ENCODE data around the gene RPTOR. TPM values are rescaled to one million over a fixed set of nuclear protein-coding genes. Genes with fewer than 3 reads are reported as not detected.

The RPTOR gene
- polyA plus RNA-seq, 1 donor from 2014 or later, result 9.9 TPM

- Mint-ChIP-seq H3K27ac (no peak overlapping the region), H3K36me3 (peaks cover 4% of the 10 kb centered on the region), H3K27me3 (no peaks in the 10 kb centered on the region), H3K4me1 (peaks cover 0 to 4% (median 0%) of the 10 kb centered on the region in 3 donors), H3K9me3 (no peaks in the 10 kb centered on the region), H3K4me3 (no peak overlapping the region)
These were observed 424.0 kb downstream of the RPTOR start for GRCh38 chr17:80968602-80969029.

GRCh38 chr17:80969030-80969673 is 424.5 kb downstream of the RPTOR start:
- H3K27ac Mint-ChIP-seq, result no peak overlapping the region
- peaks cover 3% of the 10 kb centered on the region for H3K36me3 Mint-ChIP-seq
- H3K4me3 Mint-ChIP-seq, result no peak overlapping the region
- no peaks in the 10 kb centered on the region for H3K27me3 Mint-ChIP-seq
- H3K4me1 Mint-ChIP-seq, result peaks cover 0 to 4% (median 0%) of the 10 kb centered on the region in 3 donors
- H3K9me3 Mint-ChIP-seq, result no peaks in the 10 kb centered on the region

- Mint-ChIP-seq H3K27ac (no peak overlapping the region), H3K4me1 (peaks cover 0 to 4% (median 0%) of the 10 kb centered on the region in 3 donors), H3K4me3 (no peak overlapping the region), H3K27me3 (no peaks in the 10 kb centered on the region), H3K9me3 (no peaks in the 10 kb centered on the region), H3K36me3 (peaks cover 3% of the 10 kb centered on the region)
These were observed 425.0 kb downstream of the RPTOR start for GRCh38 chr17:80969674-80970043.

GRCh38 chr17:80970044-80970761 is 425.6 kb downstream of the RPTOR start:
- Mint-ChIP-seq H3K27me3 (peaks cover 4% of the 10 kb centered on the region), H3K4me3 (peak overlapping the region in 3 of 4 donors; percentile 17 to 67 (median 45)), H3K4me1 (peaks cover 0 to 4% (median 0%) of the 10 kb centered on the region in 3 donors), H3K27ac (peak overlapping the region in 2 of 3 donors; percentile 10 to 59), H3K9me3 (no peaks in the 10 kb centered on the region), H3K36me3 (peaks cover 3% of the 10 kb centered on the region)

- H3K27me3 Mint-ChIP-seq, result peaks cover 5% of the 10 kb centered on the region
- no peaks in the 10 kb centered on the region for H3K9me3 Mint-ChIP-seq
- H3K36me3 Mint-ChIP-seq, result no peaks in the 10 kb centered on the region
- peak overlapping the region in 1 of 3 donors; percentile 10 for H3K27ac Mint-ChIP-seq
- H3K4me3 Mint-ChIP-seq, result no peak overlapping the region
- peaks cover 0 to 4% (median 0%) of the 10 kb centered on the region in 3 donors for H3K4me1 Mint-ChIP-seq
These were observed 426.4 kb downstream of the RPTOR start for GRCh38 chr17:80970762-80971703.

- Mint-ChIP-seq H3K27me3 (peaks cover 5% of the 10 kb centered on the region), H3K36me3 (no peaks in the 10 kb centered on the region), H3K4me3 (no peak overlapping the region), H3K4me1 (peaks cover 0 to 4% (median 0%) of the 10 kb centered on the region in 3 donors), H3K9me3 (no peaks in the 10 kb centered on the region), H3K27ac (no peak overlapping the region)
These were observed 427.2 kb downstream of the RPTOR start for GRCh38 chr17:80971704-80972304.

GRCh38 chr17:80976701-80977100 is 432.1 kb downstream of the RPTOR start:
- Mint-ChIP-seq H3K4me3 (no peak overlapping the region), H3K27ac (no peak overlapping the region), H3K27me3 (peaks cover 10% of the 10 kb centered on the region), H3K9me3 (no peaks in the 10 kb centered on the region), H3K36me3 (no peaks in the 10 kb centered on the region), H3K4me1 (peaks cover 0 to 7% (median 3%) of the 10 kb centered on the region in 3 donors)

GRCh38 chr17:80977172-80977571 is 432.5 kb downstream of the RPTOR start:
- Mint-ChIP-seq H3K36me3 (no peaks in the 10 kb centered on the region), H3K27ac (no peak overlapping the region), H3K9me3 (no peaks in the 10 kb centered on the region), H3K4me3 (no peak overlapping the region), H3K27me3 (peaks cover 10% of the 10 kb centered on the region), H3K4me1 (peaks cover 0 to 7% (median 3%) of the 10 kb centered on the region in 3 donors)

- H3K9me3 Mint-ChIP-seq, result no peaks in the 10 kb centered on the region
- H3K27me3 Mint-ChIP-seq, result peaks cover 10% of the 10 kb centered on the region
- H3K27ac Mint-ChIP-seq, result peak overlapping the region in 1 of 3 donors; percentile 47
- H3K4me3 Mint-ChIP-seq, result peak overlapping the region in 1 of 4 donors; percentile 70
- peaks cover 0 to 7% (median 3%) of the 10 kb centered on the region in 3 donors for H3K4me1 Mint-ChIP-seq
- no peaks in the 10 kb centered on the region for H3K36me3 Mint-ChIP-seq
These were observed 434.2 kb downstream of the RPTOR start for GRCh38 chr17:80978499-80979497.

- H3K27me3 Mint-ChIP-seq, result peaks cover 10% of the 10 kb centered on the region
- peak overlapping the region in 1 of 3 donors; percentile 47 for H3K27ac Mint-ChIP-seq
- peaks cover 0 to 7% (median 3%) of the 10 kb centered on the region in 3 donors for H3K4me1 Mint-ChIP-seq
- H3K36me3 Mint-ChIP-seq, result no peaks in the 10 kb centered on the region
- H3K4me3 Mint-ChIP-seq, result peak overlapping the region in 1 of 4 donors; percentile 60
- H3K9me3 Mint-ChIP-seq, result no peaks in the 10 kb centered on the region
These were observed 435.1 kb downstream of the RPTOR start for GRCh38 chr17:80979547-80980378.

- Mint-ChIP-seq H3K27ac (no peak overlapping the region), H3K27me3 (peaks cover 5% of the 10 kb centered on the region), H3K4me1 (peaks cover 0 to 7% (median 3%) of the 10 kb centered on the region in 3 donors), H3K9me3 (no peaks in the 10 kb centered on the region), H3K36me3 (no peaks in the 10 kb centered on the region), H3K4me3 (peak overlapping the region in 1 of 4 donors; percentile 82)
These were observed 435.9 kb downstream of the RPTOR start for GRCh38 chr17:80980397-80981061.

- no peaks in the 10 kb centered on the region for H3K36me3 Mint-ChIP-seq
- no peak overlapping the region for H3K4me3 Mint-ChIP-seq
- H3K27ac Mint-ChIP-seq, result no peak overlapping the region
- H3K4me1 Mint-ChIP-seq, result peaks cover 0 to 10% (median 3%) of the 10 kb centered on the region in 3 donors
- no peaks in the 10 kb centered on the region for H3K9me3 Mint-ChIP-seq
- H3K27me3 Mint-ChIP-seq, result peaks cover 5% of the 10 kb centered on the region
These were observed 436.6 kb downstream of the RPTOR start for GRCh38 chr17:80981062-80981902.
